NCI-H446 (cell line): ENCODE results near the gene STPG1.

Experiments used
- DNase-seq, 2 experiments: peaks; one replicate each; lab custom pipeline; 2025; lab: John Stamatoyannopoulos, UW

STPG1 gene

GRCh38 chr1:24317956-24318614 lies 95.5 kb downstream of the STPG1 start:
- DNase-seq = no peak

- no peak for DNase-seq
These were observed 96.5 kb downstream of the STPG1 start for GRCh38 chr1:24317081-24317480.

- DNase-seq = no peak
These were observed 96.9 kb downstream of the STPG1 start for GRCh38 chr1:24316645-24317044.

- DNase-seq = no peak
These were observed 98.2 kb downstream of the STPG1 start for GRCh38 chr1:24315391-24315790.

GRCh38 chr1:24311741-24312140 lies 101.8 kb downstream of the STPG1 start:
- no peak for DNase-seq

- DNase-seq = no peak
These were observed 102.3 kb downstream of the STPG1 start for GRCh38 chr1:24311234-24311633.

GRCh38 chr1:24309762-24310485 lies 103.7 kb downstream of the STPG1 start:
- no peak for DNase-seq

- DNase-seq = no peak
These were observed 105.1 kb downstream of the STPG1 start for GRCh38 chr1:24308365-24309015.
